IPS-15b (cell line): ENCODE measurements around the gene PRDM4.

Experiments
- H3K27me3 ChIP-seq: one replicate; pipeline ENCODE4 v1.6.1; 2013; ENCODE audit warnings: low read length; ENCODE audit not compliant: control insufficient read depth, insufficient read depth
- H3K36me3 ChIP-seq: one replicate; pipeline ENCODE4 v1.6.1; 2013; ENCODE audit warnings: low read length; ENCODE audit not compliant: control insufficient read depth, insufficient read depth
- H3K4me1 ChIP-seq: one replicate; pipeline ENCODE4 v1.6.1; 2013; ENCODE audit warnings: mild to moderate bottlenecking, low read length; ENCODE audit not compliant: control insufficient read depth, insufficient read depth
- H3K4me3 ChIP-seq: one replicate; pipeline ENCODE4 v1.5.1; 2013; ENCODE audit warnings: low read depth, low read length
- H3K9ac ChIP-seq: one replicate; pipeline ENCODE4 v1.6.1; 2013; ENCODE audit warnings: low read depth, mild to moderate bottlenecking, low read length
- H3K9me3 ChIP-seq: one replicate; pipeline ENCODE4 v1.6.1; 2013; ENCODE audit warnings: mild to moderate bottlenecking, low read length; ENCODE audit not compliant: control insufficient read depth, insufficient read depth

PRDM4 gene, protein sequence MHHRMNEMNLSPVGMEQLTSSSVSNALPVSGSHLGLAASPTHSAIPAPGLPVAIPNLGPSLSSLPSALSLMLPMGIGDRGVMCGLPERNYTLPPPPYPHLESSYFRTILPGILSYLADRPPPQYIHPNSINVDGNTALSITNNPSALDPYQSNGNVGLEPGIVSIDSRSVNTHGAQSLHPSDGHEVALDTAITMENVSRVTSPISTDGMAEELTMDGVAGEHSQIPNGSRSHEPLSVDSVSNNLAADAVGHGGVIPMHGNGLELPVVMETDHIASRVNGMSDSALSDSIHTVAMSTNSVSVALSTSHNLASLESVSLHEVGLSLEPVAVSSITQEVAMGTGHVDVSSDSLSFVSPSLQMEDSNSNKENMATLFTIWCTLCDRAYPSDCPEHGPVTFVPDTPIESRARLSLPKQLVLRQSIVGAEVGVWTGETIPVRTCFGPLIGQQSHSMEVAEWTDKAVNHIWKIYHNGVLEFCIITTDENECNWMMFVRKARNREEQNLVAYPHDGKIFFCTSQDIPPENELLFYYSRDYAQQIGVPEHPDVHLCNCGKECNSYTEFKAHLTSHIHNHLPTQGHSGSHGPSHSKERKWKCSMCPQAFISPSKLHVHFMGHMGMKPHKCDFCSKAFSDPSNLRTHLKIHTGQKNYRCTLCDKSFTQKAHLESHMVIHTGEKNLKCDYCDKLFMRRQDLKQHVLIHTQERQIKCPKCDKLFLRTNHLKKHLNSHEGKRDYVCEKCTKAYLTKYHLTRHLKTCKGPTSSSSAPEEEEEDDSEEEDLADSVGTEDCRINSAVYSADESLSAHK

GRCh38 chr12:107760809-107761501, at the start of gene PRDM4:
Gene PRDM4 (minus strand): TSS chr12:107761137. CDS start chr12:107760515, 622 bp downstream.
- Histone ChIP-seq H3K9me3 (no peaks in the 10 kb centered on the region), H3K4me1 (peaks cover 3% of the 10 kb centered on the region), H3K9ac (peak within 1 kb of the TSS; percentile 57), H3K4me3 (peak within 1 kb of the TSS; percentile 90), H3K27me3 (peaks cover 5% of the 10 kb centered on the region), H3K36me3 (peaks cover 6% of the 10 kb centered on the region)

GRCh38 chr12:107807471-107808150, 46.7 kb upstream of the PRDM4 start:
- Histone ChIP-seq H3K27me3 (no peaks in the 10 kb centered on the region), H3K9ac (no peak overlapping the region), H3K4me3 (no peak overlapping the region), H3K4me1 (no peaks in the 10 kb centered on the region), H3K36me3 (no peaks in the 10 kb centered on the region), H3K9me3 (no peaks in the 10 kb centered on the region)

- Histone ChIP-seq H3K9ac (no peak overlapping the region), H3K4me1 (no peaks in the 10 kb centered on the region), H3K9me3 (no peaks in the 10 kb centered on the region), H3K4me3 (no peak overlapping the region), H3K27me3 (no peaks in the 10 kb centered on the region), H3K36me3 (no peaks in the 10 kb centered on the region)
Measured at GRCh38 chr12:107805488-107806180, 44.7 kb upstream of the PRDM4 start.

DNA sequence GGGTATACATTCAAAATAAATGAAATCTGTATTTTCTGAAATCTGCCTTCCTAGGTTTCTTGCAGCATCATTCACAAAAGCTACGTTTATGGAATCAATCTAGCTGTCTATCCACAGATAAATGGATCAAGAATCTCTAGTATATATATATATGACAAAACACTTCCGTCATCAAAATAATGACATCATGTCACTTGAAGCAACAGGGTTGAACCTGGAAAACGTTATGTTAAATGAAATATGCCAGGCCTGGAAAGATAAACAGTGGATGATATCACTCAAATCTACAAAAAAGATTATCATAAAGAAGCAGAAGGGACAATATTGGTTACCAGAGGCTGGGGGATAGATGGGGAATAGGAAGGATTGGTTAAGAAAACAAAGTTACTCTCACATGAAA, 42.2 kb upstream of the PRDM4 start:
- no peak overlapping the region for H3K9ac ChIP-seq
- H3K36me3 ChIP-seq = no peaks in the 10 kb centered on the region
- H3K4me3 ChIP-seq = no peak overlapping the region
- no peaks in the 10 kb centered on the region for H3K4me1 ChIP-seq
- H3K9me3 ChIP-seq = no peaks in the 10 kb centered on the region
- no peaks in the 10 kb centered on the region for H3K27me3 ChIP-seq

- Histone ChIP-seq H3K4me3 (no peak overlapping the region), H3K27me3 (peaks cover 1% of the 10 kb centered on the region), H3K4me1 (no peaks in the 10 kb centered on the region), H3K36me3 (no peaks in the 10 kb centered on the region), H3K9ac (no peak overlapping the region), H3K9me3 (no peaks in the 10 kb centered on the region)
Measured at GRCh38 chr12:107801150-107801549, 40.2 kb upstream of the PRDM4 start.

GRCh38 chr12:107798580-107798979, 37.6 kb upstream of the PRDM4 start:
- no peak overlapping the region for H3K9ac ChIP-seq
- no peaks in the 10 kb centered on the region for H3K9me3 ChIP-seq
- no peaks in the 10 kb centered on the region for H3K4me1 ChIP-seq
- peaks cover 4% of the 10 kb centered on the region for H3K27me3 ChIP-seq
- H3K4me3 ChIP-seq = no peak overlapping the region
- no peaks in the 10 kb centered on the region for H3K36me3 ChIP-seq

GRCh38 chr12:107794451-107794850, 33.5 kb upstream of the PRDM4 start:
- H3K4me3 ChIP-seq = no peak overlapping the region
- H3K4me1 ChIP-seq = no peaks in the 10 kb centered on the region
- no peak overlapping the region for H3K9ac ChIP-seq
- no peaks in the 10 kb centered on the region for H3K36me3 ChIP-seq
- H3K27me3 ChIP-seq = peaks cover 4% of the 10 kb centered on the region
- H3K9me3 ChIP-seq = no peaks in the 10 kb centered on the region

GRCh38 chr12:107791465-107792089, 30.6 kb upstream of the PRDM4 start:
- H3K4me1 ChIP-seq = peaks cover 5% of the 10 kb centered on the region
- H3K9ac ChIP-seq = no peak overlapping the region
- H3K9me3 ChIP-seq = no peaks in the 10 kb centered on the region
- no peak overlapping the region for H3K4me3 ChIP-seq
- H3K27me3 ChIP-seq = peaks cover 4% of the 10 kb centered on the region
- no peaks in the 10 kb centered on the region for H3K36me3 ChIP-seq

DNA sequence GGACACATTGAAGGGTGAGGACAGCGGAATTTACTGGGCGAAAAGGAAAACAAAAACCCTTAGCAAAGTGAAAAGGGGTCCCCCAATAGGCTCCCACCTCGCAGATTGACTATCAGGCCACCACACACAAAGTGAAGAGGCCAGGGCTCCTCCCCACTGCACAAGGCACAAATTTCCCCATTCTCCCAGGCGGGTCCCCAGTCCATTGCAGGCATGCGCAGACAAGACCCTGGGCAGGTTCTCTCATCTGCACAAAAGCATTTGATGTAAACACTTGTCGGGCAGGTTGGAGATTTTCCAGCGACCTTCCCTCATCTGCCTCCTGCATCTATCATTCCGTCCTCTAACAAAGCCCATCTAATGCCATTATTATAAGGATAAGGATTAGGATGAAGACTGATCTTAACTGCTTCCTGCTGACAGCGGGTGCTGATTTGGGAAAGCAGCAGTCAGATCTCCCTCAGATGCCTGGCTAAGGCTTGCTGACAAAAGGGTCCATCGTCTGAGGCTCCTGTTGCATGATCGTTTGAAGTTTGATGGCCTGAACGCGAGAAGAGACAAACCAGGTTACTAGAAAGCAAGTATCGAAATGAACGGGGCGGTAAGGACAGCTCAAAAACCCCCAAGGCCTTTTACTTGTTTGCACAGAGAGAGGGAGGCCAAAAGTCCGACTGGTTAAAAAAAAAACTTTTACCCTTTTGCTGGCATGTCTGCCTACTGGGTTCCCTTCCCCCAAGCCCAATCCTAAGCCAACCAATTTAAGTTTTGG, 27.9 kb upstream of the PRDM4 start:
- H3K9me3 ChIP-seq = no peaks in the 10 kb centered on the region
- no peaks in the 10 kb centered on the region for H3K27me3 ChIP-seq
- H3K9ac ChIP-seq = no peak overlapping the region
- H3K4me1 ChIP-seq = peaks cover 5% of the 10 kb centered on the region
- H3K4me3 ChIP-seq = no peak overlapping the region
- H3K36me3 ChIP-seq = no peaks in the 10 kb centered on the region

- H3K9me3 ChIP-seq = no peaks in the 10 kb centered on the region
- no peaks in the 10 kb centered on the region for H3K36me3 ChIP-seq
- H3K27me3 ChIP-seq = no peaks in the 10 kb centered on the region
- H3K4me1 ChIP-seq = peaks cover 5% of the 10 kb centered on the region
- no peak overlapping the region for H3K4me3 ChIP-seq
- H3K9ac ChIP-seq = no peak overlapping the region
Measured at GRCh38 chr12:107788281-107788680, 27.3 kb upstream of the PRDM4 start.
